ENCODE data around the gene ZNF618.
"Not testable (repeated sequence)": the region's sequence is repeated elsewhere in the genome, so short reads cannot be mapped to it uniquely, and the experiment has no call there.

Gene ZNF618

GRCh38 chr9:113990975-113991471 lies 114.9 kb downstream of the ZNF618 start:
- DNase-seq: no peak

DNA sequence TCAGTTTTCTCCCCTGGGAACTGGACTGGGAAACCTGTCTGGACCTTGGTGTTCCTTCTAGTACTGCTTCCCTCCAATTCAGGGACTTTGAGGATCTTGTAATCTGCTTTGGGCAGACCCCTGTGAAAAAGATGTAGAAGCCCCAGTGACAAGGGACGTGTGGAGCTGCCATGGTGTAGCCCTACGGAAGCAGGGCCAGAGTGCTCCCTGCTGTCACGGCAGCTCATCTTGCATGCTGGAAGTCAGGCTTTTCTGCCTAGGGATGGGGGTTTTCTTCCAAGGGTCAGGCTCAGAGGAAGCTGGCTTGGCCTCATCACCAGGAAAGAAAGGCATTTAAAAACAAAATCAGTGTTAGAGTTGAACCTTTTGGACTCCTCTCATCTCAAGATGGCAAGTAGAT lies 115.6 kb downstream of the ZNF618 start:
- DNase-seq: no peak

GRCh38 chr9:113992276-113992951 lies 116.3 kb downstream of the ZNF618 start:
- no peak for DNase-seq

GRCh38 chr9:113992994-113993393 lies 116.9 kb downstream of the ZNF618 start:
- DNase-seq: no peak

DNA sequence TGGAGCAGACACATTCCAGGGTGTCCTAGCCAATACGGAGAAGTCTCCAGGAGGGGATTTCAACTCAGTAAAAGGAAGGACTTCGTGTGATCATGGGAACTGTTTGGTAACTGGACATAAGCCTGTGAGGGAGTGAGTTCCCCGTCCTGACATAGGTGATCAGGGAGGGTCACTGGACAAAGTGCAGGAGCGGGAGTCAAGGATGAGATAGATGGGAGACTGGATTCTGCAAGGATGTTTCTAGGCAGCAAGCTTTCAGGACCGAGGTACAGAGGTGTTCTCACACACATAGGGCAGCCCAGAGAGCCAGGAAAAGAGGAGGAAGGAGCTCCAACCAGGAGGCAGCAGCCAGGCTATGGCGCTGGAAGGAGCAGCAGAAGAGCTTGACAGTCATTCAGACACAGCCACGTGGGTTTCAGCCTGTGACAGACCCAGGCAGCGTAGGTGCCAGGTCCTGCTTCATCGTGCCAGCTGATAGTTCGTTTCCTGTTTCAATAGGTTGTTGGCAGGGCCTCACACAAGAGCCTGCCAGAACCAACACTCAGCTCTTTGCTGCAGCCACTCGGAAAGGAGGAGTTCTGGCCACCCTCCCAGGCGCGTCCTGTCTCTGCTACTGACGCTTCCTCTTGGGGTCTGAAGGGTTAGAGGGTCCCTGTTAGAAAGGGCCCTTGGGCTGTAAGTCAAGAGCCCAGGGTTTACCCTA lies 117.9 kb downstream of the ZNF618 start:
- DNase-seq: peak; percentile 82

GRCh38 chr9:113995401-113995800 lies 119.3 kb downstream of the ZNF618 start:
- no peak for DNase-seq

- DNase-seq: no peak
Observed at GRCh38 chr9:113995963-113996362, 119.9 kb downstream of the ZNF618 start.

DNA sequence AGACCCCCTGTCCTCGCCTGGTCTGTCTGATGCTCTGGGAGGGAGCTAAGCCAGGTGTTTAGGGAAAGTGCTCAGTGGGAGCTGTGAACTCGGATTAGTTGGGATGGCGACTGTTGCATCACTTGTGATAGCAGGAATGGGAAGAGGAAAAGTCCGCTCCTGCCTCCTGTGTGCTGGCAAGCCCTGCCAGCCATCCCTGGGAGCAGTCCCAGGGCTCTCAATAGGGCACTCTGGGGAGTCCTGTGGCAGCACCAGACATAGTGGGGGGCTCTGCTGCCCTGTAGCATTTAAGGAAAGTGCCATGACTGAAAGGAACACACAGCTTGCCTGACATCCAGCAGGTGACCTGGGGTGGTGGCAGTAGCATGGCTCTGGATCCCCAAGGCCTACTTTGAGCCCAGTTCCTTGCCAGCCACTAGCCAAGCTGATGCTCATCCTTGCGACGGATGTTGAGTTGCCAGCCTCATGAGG lies 120.5 kb downstream of the ZNF618 start:
- no peak for DNase-seq

- not testable (repeated sequence) for DNase-seq
Observed at GRCh38 chr9:113997064-113997463, 121.0 kb downstream of the ZNF618 start.

- DNase-seq: no peak
Observed at GRCh38 chr9:113997610-113998009, 121.5 kb downstream of the ZNF618 start.

DNA sequence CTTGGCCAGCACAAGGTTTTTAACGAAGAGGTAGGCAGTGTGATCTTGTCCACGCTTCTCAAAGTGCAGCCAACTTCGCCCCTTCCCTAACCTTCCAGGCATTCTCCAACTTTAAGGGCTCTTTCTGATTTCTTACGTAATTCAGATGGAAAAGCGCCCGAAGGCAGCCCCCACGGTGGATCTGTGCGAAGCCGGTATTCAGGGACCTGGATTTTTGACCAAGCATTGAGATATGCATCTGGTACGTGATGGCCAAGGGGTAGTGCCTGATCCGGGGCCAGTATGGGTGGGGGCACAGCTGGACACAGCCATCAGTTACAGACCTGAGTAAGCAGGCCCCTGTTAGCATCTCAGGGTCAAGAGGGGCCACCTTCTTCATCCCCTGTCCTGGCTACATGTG lies 122.0 kb downstream of the ZNF618 start:
- no peak for DNase-seq

GRCh38 chr9:113998525-113999255 lies 122.6 kb downstream of the ZNF618 start:
- DNase-seq: no peak

GRCh38 chr9:113999256-114000062 lies 123.3 kb downstream of the ZNF618 start:
- DNase-seq: no peak

DNA sequence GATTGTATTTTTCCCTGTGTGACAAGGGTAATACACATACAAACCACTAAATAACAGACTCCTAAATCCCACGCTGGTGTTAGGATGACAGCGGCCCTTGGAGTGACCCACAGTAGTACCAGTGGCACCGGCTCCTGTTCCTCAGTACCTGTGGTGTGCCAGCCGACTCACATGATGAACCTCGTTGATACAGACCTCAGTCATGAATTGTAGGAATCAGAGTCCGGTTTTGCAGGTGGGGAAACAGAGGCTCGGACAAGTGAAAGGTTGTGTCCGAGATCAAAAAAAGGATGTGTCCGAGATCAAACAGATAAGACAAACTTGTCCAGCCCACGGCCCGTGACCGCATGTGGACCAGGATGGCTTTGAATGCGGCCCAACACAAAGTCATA lies 124.0 kb downstream of the ZNF618 start:
- DNase-seq: no peak

- no peak for DNase-seq
Observed at GRCh38 chr9:114000671-114001409, 124.7 kb downstream of the ZNF618 start.

GRCh38 chr9:114001410-114001685 lies 125.2 kb downstream of the ZNF618 start:
- DNase-seq: no peak

DNA sequence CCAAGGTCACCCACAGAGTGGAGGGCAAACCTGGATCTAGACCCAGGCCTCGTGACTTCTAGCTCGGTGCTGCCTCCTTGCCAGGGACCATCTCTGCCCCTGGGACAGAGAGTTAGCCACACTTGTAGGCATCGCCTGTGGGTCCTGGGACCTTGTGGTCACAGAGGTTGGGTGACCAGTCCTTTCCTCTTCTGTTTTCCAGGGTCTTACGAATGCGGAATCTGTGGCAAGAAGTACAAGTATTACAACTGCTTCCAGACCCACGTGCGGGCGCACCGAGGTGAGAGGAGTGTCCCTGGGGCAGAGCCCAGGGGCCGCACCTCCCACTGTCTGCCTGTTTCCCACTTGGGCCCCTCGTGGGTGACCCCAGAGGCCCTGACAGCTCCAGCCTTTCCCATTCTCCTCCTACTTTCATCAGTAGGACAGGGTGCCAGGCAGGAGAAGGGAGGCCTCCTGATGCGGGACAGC lies 125.7 kb downstream of the ZNF618 start:
- no peak for DNase-seq

DNA sequence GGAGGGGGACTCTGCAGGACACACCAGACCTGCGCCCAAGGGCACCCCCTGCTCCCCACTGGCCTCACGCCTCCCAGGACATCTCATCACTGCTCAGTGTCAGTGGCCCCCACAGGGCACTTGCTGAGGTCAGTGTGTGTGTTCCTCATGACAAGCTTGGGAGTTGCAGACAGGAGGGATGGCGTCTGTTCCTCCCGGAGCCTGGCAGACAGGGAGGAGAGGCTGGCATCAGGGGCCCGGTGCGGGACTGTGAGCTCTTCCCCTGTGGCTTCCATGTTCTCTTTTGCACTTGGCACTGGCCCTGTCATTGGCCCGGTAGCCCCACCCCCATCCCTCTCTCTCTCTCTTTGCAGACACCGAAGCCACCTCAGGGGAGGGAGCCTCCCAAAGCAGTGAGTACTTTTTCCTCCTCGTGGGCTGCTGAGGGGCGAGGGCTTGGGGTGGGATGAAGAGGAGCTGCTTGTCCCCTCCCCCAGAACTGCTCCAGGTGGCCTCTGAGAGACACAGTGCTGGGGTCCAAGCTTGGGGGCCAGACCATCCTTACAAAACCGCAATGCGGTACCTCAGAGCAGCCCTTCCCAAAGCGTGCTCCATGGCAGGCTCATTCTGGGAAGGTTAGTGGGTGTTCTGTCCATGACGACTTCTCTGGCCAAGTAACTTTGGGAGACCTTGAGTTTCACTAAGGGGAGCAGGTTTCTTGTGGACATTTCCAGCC lies 126.3 kb downstream of the ZNF618 start:
- DNase-seq: no peak

- DNase-seq: no peak
Observed at GRCh38 chr9:114002986-114003350, 126.9 kb downstream of the ZNF618 start.

DNA sequence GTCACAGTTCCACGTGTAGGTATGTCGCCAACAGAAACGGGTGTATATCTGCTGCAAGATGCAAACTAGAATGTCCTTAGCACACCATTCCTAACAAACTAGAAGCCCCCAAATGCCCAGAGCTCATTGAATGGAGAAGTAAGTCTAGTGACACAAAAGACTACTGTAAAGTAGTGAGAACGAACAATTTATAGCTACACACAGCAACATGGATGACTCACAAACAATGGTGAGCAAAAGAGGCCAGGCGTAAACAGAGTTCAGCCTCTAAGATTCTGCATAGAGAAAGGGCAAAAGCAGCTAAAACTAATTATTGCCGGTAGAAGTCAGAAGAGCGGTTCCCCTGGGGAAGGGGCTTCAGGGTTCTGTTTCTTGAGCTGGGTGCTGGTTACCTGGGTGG lies 127.2 kb downstream of the ZNF618 start:
- no peak for DNase-seq

DNA sequence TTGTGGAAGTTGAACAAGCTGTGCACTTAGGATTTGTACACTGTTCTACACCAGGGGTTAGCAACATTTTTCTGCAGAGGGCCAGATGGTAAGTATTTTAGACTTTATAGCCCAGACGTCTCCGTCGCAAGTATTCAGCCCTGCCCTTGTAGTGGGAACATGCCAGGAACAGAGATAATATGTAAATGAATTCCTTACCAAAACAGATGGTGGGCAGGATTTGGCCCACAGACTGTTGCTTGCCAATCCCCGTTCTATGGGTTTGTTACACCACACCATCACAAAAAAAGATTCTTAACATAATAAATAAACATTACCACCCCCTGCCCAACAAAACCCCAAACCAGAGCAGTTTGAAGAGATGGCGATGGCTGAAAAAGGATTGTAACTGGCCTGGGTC lies 127.6 kb downstream of the ZNF618 start:
- no peak for DNase-seq
